ENCODE data around the gene PTPRE. TPM values are rescaled to one million over a fixed set of nuclear protein-coding genes. Genes with fewer than 3 reads are reported as not detected.

The PTPRE gene
- total and polyA plus RNA-seq, 5 donors, result 6.7 to 21.1 (median 12.9) TPM

DNA sequence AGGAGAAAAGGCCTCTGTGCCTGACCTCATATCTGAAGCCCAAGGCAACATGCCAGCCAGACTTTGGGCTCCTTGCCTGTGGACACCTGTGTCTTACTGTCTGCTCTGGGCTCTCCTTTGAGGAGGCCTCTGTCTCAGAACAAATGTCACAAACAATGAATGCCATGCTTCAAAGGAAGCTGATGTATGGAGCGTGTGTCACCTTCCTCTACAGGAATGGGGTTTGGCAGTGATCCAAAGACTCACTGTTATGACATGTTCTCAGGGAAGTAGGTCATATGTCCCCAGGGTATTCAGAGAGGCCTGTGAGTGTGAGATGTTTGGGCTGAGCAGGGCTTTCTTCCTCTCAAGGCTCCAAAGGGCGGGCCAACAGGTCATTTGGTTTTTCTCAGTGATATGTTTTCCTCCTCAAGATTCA lies 38.4 kb downstream of the PTPRE start:
- Histone ChIP-seq H3K9me3 (ENCODE audit: control insufficient read depth, low read length) (no peaks in the 10 kb centered on the region), H3K27ac (ENCODE audit: low read length) (no peak overlapping the region), H3K27me3 (ENCODE audit: control insufficient read depth, insufficient read depth) (no peaks in the 10 kb centered on the region), H3K4me1 (ENCODE audit: control insufficient read depth, insufficient read depth, low read length) (peaks cover 8% of the 10 kb centered on the region), H3K4me3 (ENCODE audit: low read length) (no peak overlapping the region)
- ATAC-seq (peak in 1 of 2 donors; percentile 62), DNase-seq (no peak)
- 65% methylated on average over 2 of the region's 2 CpGs for WGBS
- intact Hi-C loops (cut with DNase I), result no loop called here

DNA sequence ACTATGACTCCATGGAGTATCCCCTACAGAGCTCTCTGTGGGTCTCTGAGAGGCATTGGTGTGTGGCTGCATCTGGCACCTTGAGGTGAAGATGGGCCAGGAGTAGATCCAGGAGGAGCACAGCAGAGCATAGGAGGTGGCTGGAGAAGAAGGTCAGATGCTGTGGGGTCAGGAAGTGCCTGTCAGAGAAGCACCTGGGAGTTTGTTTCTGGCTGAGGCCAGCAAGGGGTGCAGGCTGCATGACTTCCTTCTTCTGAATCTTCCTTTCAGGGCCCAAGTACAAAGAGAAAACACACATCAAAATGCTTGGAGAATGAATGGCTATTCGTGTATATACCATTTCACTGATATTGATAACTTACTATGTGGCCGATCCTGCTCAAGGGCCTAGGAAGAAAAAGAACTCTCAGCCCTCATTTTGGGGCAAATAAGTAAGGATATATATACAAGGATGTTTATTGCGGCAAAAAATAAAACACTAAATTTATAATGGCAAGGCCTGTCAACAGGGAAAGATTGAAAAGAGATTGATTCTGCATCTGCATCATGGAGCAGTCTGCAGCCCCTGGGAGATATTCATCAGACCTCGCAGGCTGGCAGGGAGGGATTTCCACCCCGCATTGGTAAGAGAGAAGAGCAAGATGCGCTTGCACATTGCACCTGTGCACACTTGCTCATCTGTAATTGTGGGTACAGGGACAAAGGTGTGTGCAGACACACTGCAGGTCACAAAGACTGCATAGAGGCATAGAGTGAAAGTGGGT lies 39.2 kb downstream of the PTPRE start:
- ATAC-seq (no peak), DNase-seq (no peak)
- H3K9me3 ChIP-seq (ENCODE audit: control insufficient read depth, low read length), result no peaks in the 10 kb centered on the region
- WGBS, result 89% methylated on average over 6 of the region's 6 CpGs
- intact Hi-C loops (cut with DNase I), result no loop called here
- no peak overlapping the region for H3K4me3 ChIP-seq (ENCODE audit: low read length)
- H3K4me1 ChIP-seq (ENCODE audit: control insufficient read depth, insufficient read depth, low read length), result peaks cover 8% of the 10 kb centered on the region
- no peaks in the 10 kb centered on the region for H3K27me3 ChIP-seq (ENCODE audit: control insufficient read depth, insufficient read depth)
- no peak overlapping the region for H3K27ac ChIP-seq (ENCODE audit: low read length)

DNA sequence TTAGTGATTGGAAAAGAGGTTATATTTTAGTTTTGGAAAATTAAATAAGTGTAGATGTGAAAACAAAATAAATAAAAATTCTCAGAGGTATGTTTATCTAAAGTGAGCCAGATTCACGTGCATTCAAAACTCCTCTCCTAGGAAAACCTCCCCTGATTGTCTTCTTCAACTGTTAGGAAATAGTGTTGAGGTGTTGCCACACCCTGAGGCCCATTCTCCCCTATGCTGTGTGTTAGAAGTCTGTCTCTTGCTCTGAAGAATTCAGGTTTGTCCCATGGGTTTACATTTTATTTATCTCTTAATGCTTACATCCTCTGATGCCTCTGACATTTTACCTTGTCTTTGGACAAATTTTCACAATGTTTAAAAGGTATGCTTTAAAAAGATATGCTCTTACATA lies 40.3 kb downstream of the PTPRE start:
- 57% methylated on average over 1 of the region's 1 CpG for WGBS
- no peak for ATAC-seq

DNA sequence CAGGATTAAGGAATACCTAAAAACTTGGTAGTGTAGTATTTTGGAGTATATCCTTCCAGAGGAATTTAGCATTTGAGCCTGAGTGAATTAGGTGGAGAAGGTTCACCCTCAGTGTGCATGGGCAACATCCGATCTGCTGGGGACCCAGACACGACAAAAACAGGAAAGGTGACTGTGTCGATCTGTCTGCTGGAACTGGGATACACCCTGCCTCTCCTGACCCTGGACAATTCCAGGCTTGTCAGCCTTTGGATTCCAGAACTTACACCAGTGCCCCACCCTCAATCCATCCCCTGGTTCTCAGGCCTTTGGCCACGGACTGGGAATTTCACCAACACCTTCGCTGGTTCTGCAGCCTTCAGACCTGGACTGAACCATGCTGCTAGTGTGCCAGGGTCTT lies 41.9 kb downstream of the PTPRE start:
- no peaks in the 10 kb centered on the region for H3K27me3 ChIP-seq (ENCODE audit: control insufficient read depth, insufficient read depth)
- peaks cover 8% of the 10 kb centered on the region for H3K4me1 ChIP-seq (ENCODE audit: control insufficient read depth, insufficient read depth, low read length)
- no peaks in the 10 kb centered on the region for H3K9me3 ChIP-seq (ENCODE audit: control insufficient read depth, low read length)
- no peak overlapping the region for H3K4me3 ChIP-seq (ENCODE audit: low read length)
- intact Hi-C loops (cut with DNase I), result no loop called here
- no peak for DNase-seq
- WGBS, result 76% methylated on average over 5 of the region's 5 CpGs
- H3K27ac ChIP-seq (ENCODE audit: low read length), result no peak overlapping the region
- peak in 1 of 2 donors; percentile 58 for ATAC-seq

More for the DNA sequence above, 40.3 kb downstream of the PTPRE start:
- H3K4me1 ChIP-seq (ENCODE audit: control insufficient read depth, insufficient read depth, low read length), result peaks cover 8% of the 10 kb centered on the region
- no peak overlapping the region for H3K27ac ChIP-seq (ENCODE audit: low read length)
- H3K9me3 ChIP-seq (ENCODE audit: control insufficient read depth, low read length), result no peaks in the 10 kb centered on the region
- intact Hi-C loops (cut with DNase I), result no loop called here
- no peaks in the 10 kb centered on the region for H3K27me3 ChIP-seq (ENCODE audit: control insufficient read depth, insufficient read depth)
- no peak for DNase-seq
- no peak overlapping the region for H3K4me3 ChIP-seq (ENCODE audit: low read length)

DNA sequence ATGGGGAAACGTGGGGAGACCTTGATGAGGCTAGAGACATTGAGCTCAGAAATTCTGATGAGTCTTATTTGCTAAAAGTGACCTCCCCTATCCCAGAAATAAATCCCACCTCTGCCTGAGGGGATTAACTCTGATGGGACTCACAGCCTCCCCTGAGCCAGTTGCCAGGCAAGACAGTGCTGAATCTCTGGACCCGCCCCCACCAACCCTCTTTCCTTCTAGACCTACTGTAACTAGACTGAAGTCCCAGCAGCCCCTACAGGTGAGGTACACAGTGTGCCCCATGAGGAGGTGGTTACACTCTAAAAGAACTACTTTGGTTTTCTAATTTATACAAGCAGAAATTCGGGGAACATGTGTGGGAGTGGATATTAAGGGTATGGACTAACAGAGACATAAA lies 42.9 kb downstream of the PTPRE start:
- DNase-seq, result no peak
- intact Hi-C loops (cut with DNase I), result no loop called here
- Histone ChIP-seq H3K4me3 (ENCODE audit: low read length) (no peak overlapping the region), H3K4me1 (ENCODE audit: control insufficient read depth, insufficient read depth, low read length) (peaks cover 8% of the 10 kb centered on the region), H3K9me3 (ENCODE audit: control insufficient read depth, low read length) (no peaks in the 10 kb centered on the region), H3K27ac (ENCODE audit: low read length) (no peak overlapping the region), H3K27me3 (ENCODE audit: control insufficient read depth, insufficient read depth) (no peaks in the 10 kb centered on the region)
- no peak for ATAC-seq
- 86% methylated on average over 3 of the region's 3 CpGs for WGBS

DNA sequence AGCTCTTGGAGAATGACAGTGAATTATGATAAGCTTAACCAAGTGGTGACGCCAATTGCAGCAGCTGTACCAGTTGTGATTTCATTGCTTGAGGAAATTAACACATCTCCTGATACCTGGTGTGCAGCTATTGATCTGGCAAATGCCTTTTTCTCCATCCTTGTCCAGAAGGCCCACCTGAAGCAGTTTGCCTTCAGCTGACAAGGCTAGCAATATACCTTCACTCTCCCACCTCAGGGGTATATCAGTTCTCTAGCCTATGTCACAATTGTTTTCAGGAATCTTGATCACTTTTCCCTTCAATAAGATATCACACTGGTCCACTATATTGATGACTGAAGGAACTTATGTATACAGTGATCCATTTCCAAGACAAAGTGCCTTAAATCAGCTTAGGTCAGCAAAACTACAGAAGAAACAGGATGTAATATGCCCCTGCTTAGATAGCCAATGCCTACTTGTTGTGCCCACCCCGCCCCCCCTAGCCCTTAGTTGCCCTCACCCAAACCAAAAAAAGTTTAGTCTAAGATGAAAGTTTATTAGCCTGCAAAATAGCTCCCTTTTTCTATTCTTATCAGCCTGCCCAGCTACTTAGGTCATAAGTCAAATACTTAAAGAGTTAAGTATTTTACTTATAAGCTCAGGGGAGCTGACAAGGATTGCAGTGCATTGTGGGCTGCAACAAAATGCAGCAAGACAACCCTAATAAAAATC lies 45.1 kb downstream of the PTPRE start:
- 80% methylated on average over 2 of the region's 2 CpGs for WGBS
- ATAC-seq, result no peak

DNA sequence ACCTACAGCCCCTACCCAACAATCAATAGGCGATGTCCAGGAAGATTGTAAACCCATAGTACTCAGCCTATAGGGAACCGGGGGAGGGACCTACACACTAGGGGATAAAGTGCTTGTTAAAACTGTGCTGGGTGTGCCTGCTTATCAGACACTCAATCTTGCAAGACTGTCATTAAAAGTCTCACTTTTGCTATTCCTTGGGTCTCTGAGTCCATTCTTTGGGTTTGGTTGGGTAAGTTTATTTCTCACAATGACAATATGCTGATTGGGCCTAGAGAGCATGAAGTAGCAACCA lies 45.6 kb downstream of the PTPRE start:
- no peak overlapping the region for H3K27ac ChIP-seq (ENCODE audit: low read length)
- no peak for DNase-seq
- no peak for ATAC-seq
- no peaks in the 10 kb centered on the region for H3K9me3 ChIP-seq (ENCODE audit: control insufficient read depth, low read length)
- intact Hi-C loops (cut with DNase I), result no loop called here
- no peaks in the 10 kb centered on the region for H3K27me3 ChIP-seq (ENCODE audit: control insufficient read depth, insufficient read depth)
- 95% methylated on average over 2 of the region's 2 CpGs for WGBS
- no peak overlapping the region for H3K4me3 ChIP-seq (ENCODE audit: low read length)
- no peaks in the 10 kb centered on the region for H3K4me1 ChIP-seq (ENCODE audit: control insufficient read depth, insufficient read depth, low read length)

More for the DNA sequence above, 45.1 kb downstream of the PTPRE start:
- Histone ChIP-seq H3K4me1 (ENCODE audit: control insufficient read depth, insufficient read depth, low read length) (no peaks in the 10 kb centered on the region), H3K4me3 (ENCODE audit: low read length) (no peak overlapping the region), H3K27ac (ENCODE audit: low read length) (no peak overlapping the region), H3K27me3 (ENCODE audit: control insufficient read depth, insufficient read depth) (no peaks in the 10 kb centered on the region), H3K9me3 (ENCODE audit: control insufficient read depth, low read length) (no peaks in the 10 kb centered on the region)
- intact Hi-C loops (cut with DNase I), result no loop called here
- DNase-seq, result no peak

DNA sequence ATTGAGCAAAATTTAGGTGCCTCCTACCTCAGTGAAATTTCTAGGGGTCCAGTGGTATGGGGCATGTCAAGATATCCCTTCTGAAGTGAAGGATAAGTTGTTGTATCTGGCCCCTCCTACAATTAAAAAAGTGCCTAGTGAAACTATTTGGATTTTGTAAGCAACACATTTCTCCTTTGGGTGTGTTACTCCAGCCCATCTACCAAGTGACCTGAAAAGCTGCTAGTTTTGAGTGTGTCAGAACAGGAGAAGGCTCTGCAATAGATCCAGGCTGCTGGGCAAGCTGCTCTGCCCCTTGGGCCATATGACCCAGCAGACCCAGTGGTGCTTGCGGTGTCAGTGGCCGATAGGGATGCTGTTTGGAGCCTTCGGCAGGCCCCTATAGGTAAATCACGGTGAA lies 46.0 kb downstream of the PTPRE start:
- Histone ChIP-seq H3K27me3 (ENCODE audit: control insufficient read depth, insufficient read depth) (no peaks in the 10 kb centered on the region), H3K27ac (ENCODE audit: low read length) (no peak overlapping the region), H3K9me3 (ENCODE audit: control insufficient read depth, low read length) (no peaks in the 10 kb centered on the region), H3K4me3 (ENCODE audit: low read length) (no peak overlapping the region), H3K4me1 (ENCODE audit: control insufficient read depth, insufficient read depth, low read length) (no peaks in the 10 kb centered on the region)
- intact Hi-C loops (cut with DNase I), result no loop called here
- ATAC-seq (no peak), DNase-seq (no peak)
- 96% methylated on average over 4 of the region's 4 CpGs for WGBS

DNA sequence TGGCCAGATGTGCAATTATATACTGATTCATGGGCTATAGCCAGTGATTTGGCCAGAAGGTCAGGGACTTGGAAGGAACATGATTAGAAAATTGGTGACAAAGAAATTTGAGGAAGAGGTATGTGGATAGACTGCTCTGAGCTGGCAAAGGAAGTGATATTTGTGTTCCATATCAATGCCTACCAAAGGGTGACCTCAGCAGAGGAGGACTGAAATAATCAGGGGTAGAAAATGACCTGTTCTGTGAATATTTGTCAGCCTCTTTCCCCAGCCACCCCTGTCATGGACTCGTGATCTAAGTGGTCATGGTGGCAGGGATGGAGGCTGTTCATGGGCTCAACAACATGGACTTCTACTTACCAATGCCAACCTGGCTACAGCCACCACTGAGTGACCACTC lies 47.0 kb downstream of the PTPRE start:
- intact Hi-C loops (cut with DNase I), result no loop called here
- WGBS, result 89% methylated on average over 1 of the region's 1 CpG
- ATAC-seq (no peak), DNase-seq (no peak)
- Histone ChIP-seq H3K4me1 (ENCODE audit: control insufficient read depth, insufficient read depth, low read length) (no peaks in the 10 kb centered on the region), H3K4me3 (ENCODE audit: low read length) (no peak overlapping the region), H3K27me3 (ENCODE audit: control insufficient read depth, insufficient read depth) (no peaks in the 10 kb centered on the region), H3K27ac (ENCODE audit: low read length) (no peak overlapping the region), H3K9me3 (ENCODE audit: control insufficient read depth, low read length) (no peaks in the 10 kb centered on the region)

DNA sequence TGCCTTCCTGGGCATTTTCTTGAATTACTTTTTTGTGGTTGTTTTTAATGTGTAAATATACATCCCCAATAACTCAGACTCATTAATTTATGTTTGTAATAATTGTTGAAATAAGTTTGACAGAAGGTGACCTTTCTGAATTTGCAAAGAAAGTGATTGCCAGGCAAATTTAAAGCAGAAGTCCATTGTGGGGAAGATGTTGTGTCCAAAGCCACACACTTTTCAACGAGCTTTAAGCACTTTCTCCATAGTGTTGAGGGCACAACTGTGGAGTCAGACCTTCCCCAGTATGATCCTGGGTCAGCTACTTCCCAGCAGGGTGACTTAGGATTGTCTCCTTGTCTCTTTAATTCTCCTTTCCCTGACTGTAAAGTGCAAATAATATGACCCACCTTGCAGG lies 52.5 kb downstream of the PTPRE start:
- intact Hi-C loops (cut with DNase I), result no loop called here
- no peaks in the 10 kb centered on the region for H3K4me1 ChIP-seq (ENCODE audit: control insufficient read depth, insufficient read depth, low read length)
- WGBS, result 58% methylated on average over 1 of the region's 1 CpG
- H3K27me3 ChIP-seq (ENCODE audit: control insufficient read depth, insufficient read depth), result no peaks in the 10 kb centered on the region
- H3K4me3 ChIP-seq (ENCODE audit: low read length), result no peak overlapping the region
- DNase-seq (no peak), ATAC-seq (no peak)
- H3K27ac ChIP-seq (ENCODE audit: low read length), result no peak overlapping the region
- H3K9me3 ChIP-seq (ENCODE audit: control insufficient read depth, low read length), result no peaks in the 10 kb centered on the region

DNA sequence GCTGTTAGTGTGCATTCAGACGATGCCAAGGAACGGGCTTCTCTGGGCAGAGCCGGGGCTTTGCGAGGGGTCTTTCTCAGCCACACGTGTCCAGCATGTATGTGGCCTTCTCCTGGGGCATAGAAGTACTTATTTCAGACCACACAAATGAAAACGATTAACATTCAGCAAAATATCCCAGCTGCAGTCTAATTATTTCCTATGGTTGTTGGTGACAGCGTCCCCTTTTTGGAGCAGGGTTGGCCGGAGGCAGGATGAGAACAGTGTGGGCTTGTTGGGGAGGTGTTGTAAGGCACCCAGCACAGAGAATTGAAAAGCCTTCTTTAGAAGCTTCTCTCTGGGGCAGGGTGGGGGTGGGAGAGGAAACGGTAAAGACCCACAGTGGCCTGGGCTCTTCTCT lies 54.2 kb downstream of the PTPRE start:
- intact Hi-C loops (cut with DNase I), result no loop called here
- H3K27ac ChIP-seq (ENCODE audit: low read length), result no peak overlapping the region
- DNase-seq, result no peak
- H3K4me3 ChIP-seq (ENCODE audit: low read length), result no peak overlapping the region
- H3K4me1 ChIP-seq (ENCODE audit: control insufficient read depth, insufficient read depth, low read length), result no peaks in the 10 kb centered on the region
- ATAC-seq, result no peak
- WGBS, result 76% methylated on average over 9 of the region's 9 CpGs
- no peaks in the 10 kb centered on the region for H3K27me3 ChIP-seq (ENCODE audit: control insufficient read depth, insufficient read depth)
- no peaks in the 10 kb centered on the region for H3K9me3 ChIP-seq (ENCODE audit: control insufficient read depth, low read length)

All from right cardiac atrium (tissue), 5 donors.